Fibroblast of skin of right quadriceps (primary cell): Measurements from ENCODE around the gene TMOD1.

Source experiments
- DNase-seq: peaks from one replicate; pipeline ENCODE4 v3.0.0-alpha.2; 2013

TMOD1 gene

DNA sequence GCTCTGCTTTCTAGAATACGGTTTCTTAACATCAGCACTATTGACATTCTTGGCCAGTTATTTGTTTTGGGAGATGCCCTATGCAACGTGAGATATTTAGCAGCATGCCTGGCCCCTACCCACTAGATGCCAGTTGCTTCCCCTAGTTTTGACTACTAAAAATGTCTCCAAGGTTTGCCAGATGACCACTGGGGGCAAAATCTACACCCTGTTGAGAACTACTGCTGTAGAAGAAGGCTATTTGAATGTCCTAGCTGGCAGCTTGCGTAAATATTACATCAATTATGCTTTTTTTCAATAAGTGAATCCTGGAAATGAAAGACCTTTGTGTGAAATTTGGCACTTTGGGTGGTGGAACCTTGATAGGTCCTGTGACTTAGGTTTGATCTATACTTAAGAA, 137.2 kb downstream of the TMOD1 start:
- DNase-seq = no peak

DNA sequence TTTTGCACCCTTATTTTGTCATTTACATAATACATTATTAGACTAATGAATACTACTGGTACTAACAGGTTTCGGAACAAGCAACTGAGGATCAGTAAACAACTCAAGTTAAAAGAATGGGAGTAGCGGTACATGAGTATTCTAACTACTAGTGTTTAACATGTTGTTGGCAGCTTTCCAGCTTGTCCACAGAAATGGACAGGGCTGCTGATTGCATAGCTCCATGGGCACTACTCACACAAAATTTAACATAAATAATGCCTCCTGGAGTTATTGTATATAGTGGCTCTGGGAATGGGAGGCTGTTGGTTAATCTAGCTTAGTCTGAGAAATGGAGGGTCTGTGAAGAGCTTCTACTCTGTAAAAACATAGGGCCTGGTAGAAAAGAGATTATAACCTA, 138.9 kb downstream of the TMOD1 start:
- no peak for DNase-seq

DNA sequence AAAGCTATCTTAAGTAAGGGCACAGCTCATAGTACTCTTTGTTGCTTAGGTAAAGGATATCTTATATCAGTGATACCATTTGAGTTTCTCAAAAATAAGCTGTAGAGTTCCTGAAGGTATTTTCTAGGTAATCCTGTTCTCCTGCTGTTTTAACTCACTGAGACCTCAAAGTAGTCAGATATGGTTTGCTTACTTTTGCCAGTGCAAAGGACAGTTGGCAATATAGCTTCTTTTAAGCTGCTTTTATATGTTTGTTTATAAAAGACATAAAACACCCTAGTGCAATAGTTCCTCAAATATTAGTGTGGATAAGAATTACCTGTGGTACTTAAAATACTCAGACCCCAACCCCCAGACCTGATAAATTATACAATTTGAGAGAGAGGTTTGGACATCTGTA, 144.3 kb downstream of the TMOD1 start:
- DNase-seq = no peak

DNA sequence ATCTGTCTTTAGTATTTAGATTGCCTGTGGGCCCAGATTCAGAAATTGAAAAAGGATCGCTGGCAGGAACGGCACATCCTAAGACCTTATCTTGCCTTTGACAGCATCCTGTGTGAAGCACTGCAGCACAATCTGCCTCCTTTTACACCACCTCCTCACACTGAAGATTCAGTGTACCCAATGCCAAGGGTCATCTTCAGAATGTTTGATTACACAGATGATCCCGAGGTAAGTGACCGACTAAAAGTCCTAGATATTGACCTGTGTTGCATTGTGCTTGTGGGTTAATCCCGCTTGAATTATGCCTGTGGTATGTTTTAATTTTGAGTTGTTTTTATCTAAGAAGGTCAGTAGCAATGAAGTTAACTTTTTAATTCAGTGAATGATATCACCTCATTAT, 146.5 kb downstream of the TMOD1 start:
- DNase-seq = no peak
